Endothelial cell of umbilical vein (primary cell): ENCODE measurements around the gene YDJC. TPM values are rescaled to one million over a fixed set of nuclear protein-coding genes. Genes with fewer than 3 reads are reported as not detected.
"Not testable (repeated sequence)": the region's sequence is repeated elsewhere in the genome, so short reads cannot be mapped to it uniquely, and the experiment has no call there.

Experiments used
- BruUV-seq: library from RNA; stranded (reverse); fragments of 400-500 nt; replicated peaks from 2 replicates; lab custom pipeline; 2021; lab: Mats Ljungman, UMichigan
- CTCF ChIA-PET: fragments of 300-600, 350-600 bp; sonication (Branson Sonifier 250); formaldehyde crosslinking; loops from one replicate; lab custom pipeline; 2021; ENCODE audit warnings: antibody characterized with exemption, inconsistent platforms; lab: Charles Lee
- POLR2A ChIA-PET: fragments of 300-600, 350-600 bp; sonication (Branson Sonifier 250); formaldehyde crosslinking; loops from one replicate; lab custom pipeline; 2021; ENCODE audit warnings: antibody characterized with exemption, inconsistent platforms; lab: Charles Lee
- DNase-seq: peaks from one replicate; pipeline ENCODE4 v3.0.0-alpha.2; 2011; ENCODE audit warnings: low read depth, low spot score
- FAIRE-seq: peaks from 2 replicates; lab custom pipeline; 2011; peaks lifted over from hg19 to GRCh38; lab: Jason Lieb, UNC
- H2AFZ ChIP-seq: 2 replicates; pipeline ENCODE4 v1.6.0; 2012; ENCODE audit warnings: low read depth, low read length, control low read depth, inconsistent platforms
- H3K27ac ChIP-seq: 2 replicates; pipeline ENCODE4 v1.5.1; 2011; ENCODE audit warnings: low read depth, mild to moderate bottlenecking, control low read depth, low read length, moderate library complexity; ENCODE audit not compliant: insufficient read depth
- H3K27me3 ChIP-seq, 2 experiments: 2 replicates each; pipeline versions ENCODE4 v1.6.0 to v1.6.1; 2011; ENCODE audit warnings: low read length in 2 of 2, mixed read lengths in 1 of 2; ENCODE audit not compliant: control insufficient read depth in 2 of 2, insufficient read depth in 2 of 2
- H3K36me3 ChIP-seq, 2 experiments: 2 replicates in 1 of 2; 3 replicates in 1 of 2; pipeline ENCODE4 v1.5.1; 2011; ENCODE audit warnings: low read length in 2 of 2, mild to moderate bottlenecking in 1 of 2, moderate library complexity in 1 of 2; ENCODE audit not compliant: control insufficient read depth in 2 of 2, insufficient read depth in 2 of 2; ENCODE audit errors: extremely low read depth in 1 of 2
- H3K4me1 ChIP-seq: 3 replicates; pipeline ENCODE4 v1.5.1; 2011; ENCODE audit warnings: mild to moderate bottlenecking, low read length; ENCODE audit not compliant: control insufficient read depth, insufficient read depth; ENCODE audit errors: extremely low read depth
- H3K4me2 ChIP-seq: 2 replicates; pipeline ENCODE4 v1.6.1; 2011; ENCODE audit warnings: low read length, control low read depth, mixed read lengths; ENCODE audit not compliant: insufficient read depth
- H3K4me3 ChIP-seq, 3 experiments: fragments of 200-600 bp in 1 of 3; sonication (generic), shearing (Covaris generic) in 1 of 3; replicated peaks in 1 of 3; 2 replicates each; pipeline ENCODE4 v1.5.1; 2011 to 2016; ENCODE audit warnings: control low read depth in 3 of 3, low read length in 3 of 3, mild to moderate bottlenecking in 2 of 3, inconsistent platforms in 1 of 3, low read depth in 1 of 3, moderate library complexity in 1 of 3; ENCODE audit not compliant: insufficient read depth in 1 of 3
- H3K79me2 ChIP-seq: 2 replicates; pipeline ENCODE4 v1.6.0; 2012; ENCODE audit warnings: low read length, inconsistent platforms; ENCODE audit not compliant: control insufficient read depth, insufficient read depth
- H3K9ac ChIP-seq: replicated peaks from 2 replicates; pipeline ENCODE3; 2011; ENCODE audit warnings: low read length, control low read depth; ENCODE audit not compliant: insufficient read depth; ENCODE audit errors: extremely low read depth
- H3K9me1 ChIP-seq: replicated peaks from 3 replicates; pipeline ENCODE4 v1.6.0; 2011; ENCODE audit warnings: mild to moderate bottlenecking, low read length; ENCODE audit not compliant: control insufficient read depth, insufficient read depth; ENCODE audit errors: extremely low read depth
- H3K9me3 ChIP-seq: replicated peaks from 2 replicates; pipeline ENCODE4 v1.5.1; 2012; ENCODE audit warnings: low read length, inconsistent platforms; ENCODE audit not compliant: control insufficient read depth, insufficient read depth
- H4K20me1 ChIP-seq: replicated peaks from 2 replicates; pipeline ENCODE3; 2011; ENCODE audit warnings: mild to moderate bottlenecking, low read length; ENCODE audit not compliant: control insufficient read depth, insufficient read depth; ENCODE audit errors: extremely low read depth
- CTCF ChIP-seq, 2 donors: IDR thresholded peaks; 1 replicate in 1 of 2; 2 replicates in 1 of 2; pipeline ENCODE4 v1.5.1; 2011; ENCODE audit warnings: low read length in 2 of 2, mild to moderate bottlenecking in 2 of 2, moderate library complexity in 2 of 2, control low read depth in 1 of 2, inconsistent platforms in 1 of 2, low read depth in 1 of 2; ENCODE audit not compliant: insufficient read depth in 1 of 2; ENCODE audit errors: extremely low read depth in 1 of 2
- EZH2 ChIP-seq: IDR thresholded peaks from 2 replicates; pipeline ENCODE4 v1.6.1; 2012; ENCODE audit warnings: borderline replicate concordance, low read depth, mild to moderate bottlenecking, moderate library complexity, low read length, inconsistent platforms; ENCODE audit not compliant: severe bottlenecking
- FOS ChIP-seq: IDR thresholded peaks from 2 replicates; pipeline ENCODE4 v1.6.1; 2011; ENCODE audit warnings: mild to moderate bottlenecking, low read length, moderate library complexity, borderline replicate concordance; ENCODE audit not compliant: insufficient read depth
- GATA2 ChIP-seq: IDR thresholded peaks from 2 replicates; pipeline ENCODE4 v1.7.0; 2011; ENCODE audit warnings: low read depth, mild to moderate bottlenecking, moderate library complexity, mixed read lengths, low read length; ENCODE audit not compliant: insufficient read length, insufficient read depth
- JUN ChIP-seq: IDR thresholded peaks from 2 replicates; pipeline ENCODE4 v1.6.1; 2011; ENCODE audit warnings: borderline replicate concordance, low read depth; ENCODE audit not compliant: insufficient read length, insufficient read depth
- MAX ChIP-seq: IDR thresholded peaks from 2 replicates; pipeline ENCODE4 v1.6.1; 2011; ENCODE audit not compliant: insufficient read depth, insufficient read length
- MYC ChIP-seq: IDR thresholded peaks from one replicate; pipeline ENCODE4 v1.6.1; 2011; ENCODE audit warnings: mild to moderate bottlenecking, low read depth, low read length
- POLR2A ChIP-seq: IDR thresholded peaks from 2 replicates; pipeline ENCODE4 v1.6.1; 2012; ENCODE audit warnings: low read depth, mild to moderate bottlenecking, control low read depth, low read length
- POLR2AphosphoS5 ChIP-seq: IDR thresholded peaks from 2 replicates; pipeline ENCODE4 v1.6.1; 2012; ENCODE audit warnings: low read depth, mild to moderate bottlenecking, control low read depth, low read length, moderate library complexity; ENCODE audit not compliant: insufficient read depth
- dilution Hi-C: fragments of 300-500 bp; cut with MboI; formaldehyde crosslinking; loops from one replicate; pipeline ENCODE4 v1.15.0; 2019; ENCODE audit warnings: low sequenced_read_pairs; ENCODE audit not compliant: extremely low pct_ligation_motif_present
- intact Hi-C: fragments of 100-400 bp; cut with micrococcal nuclease; formaldehyde crosslinking; loops from one replicate; pipeline ENCODE4 v1.10.0; 2022
- polyA plus RNA-seq, 4 experiments: library from polyadenylated mRNA; depleted of rRNA in 3 of 4; stranded (reverse) in 3 of 4; unstranded in 1 of 4; fragments of >200 nt; gene quantifications; 2 replicates each; pipeline versions ENCODE4 v1.2.1 to v1.2.3, GENCODE V29; 2011 to 2012; ENCODE audit warnings: missing spikeins in 1 of 4
- total RNA-seq: library from RNA; stranded (reverse); gene quantifications from 2 replicates; pipeline ENCODE4 v1.2.3, GENCODE V29; 2021

YDJC gene
- total and polyA plus RNA-seq, 2 donors (not counting 3 experiments of a cell fraction or from before 2014, with no cell fraction given): 27.2 to 29.9 TPM

DNA sequence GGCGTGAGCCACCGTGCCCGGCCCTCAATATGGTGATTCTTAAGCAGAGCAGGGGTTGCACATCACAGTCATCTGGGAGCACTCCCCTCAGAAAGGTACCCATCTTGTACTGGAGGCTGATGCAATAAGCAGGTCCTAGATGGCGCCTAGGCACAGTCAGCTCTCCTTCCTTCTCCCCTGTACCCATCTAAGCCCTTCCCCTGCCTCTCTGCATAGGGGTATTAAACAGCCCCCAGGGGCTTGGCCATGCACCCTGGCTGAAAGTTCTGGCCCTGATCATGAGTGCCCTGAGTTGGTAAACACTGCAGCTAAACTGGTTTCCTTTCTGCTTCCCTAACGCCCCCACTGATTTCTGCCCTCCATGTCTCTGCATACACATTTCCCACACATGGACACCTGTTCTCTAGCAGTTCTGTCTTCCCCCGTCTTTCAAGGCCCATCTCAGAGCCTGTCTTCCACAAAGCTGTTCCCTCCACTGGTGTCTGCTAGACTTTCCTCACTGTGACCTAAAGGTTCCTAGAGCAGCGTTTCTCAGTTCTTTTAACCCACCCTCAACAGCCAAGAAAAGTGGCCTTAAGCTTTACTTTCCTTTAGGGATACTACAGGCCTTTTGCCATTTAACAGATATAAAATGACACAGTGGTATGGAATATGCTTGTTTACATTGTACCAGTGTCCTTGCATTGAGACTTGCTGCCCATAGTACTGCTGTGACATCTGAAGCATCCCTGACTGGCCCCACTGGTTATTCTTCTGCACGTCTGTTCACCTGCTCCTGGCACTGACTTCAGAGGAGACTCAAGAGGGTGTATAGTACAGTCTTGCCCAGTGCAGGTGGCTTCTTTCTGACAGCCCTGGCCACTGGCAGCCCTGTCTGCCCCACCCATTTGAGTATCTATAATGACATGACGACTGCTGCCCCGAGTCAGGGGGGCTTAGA is 46.8 kb downstream of the YDJC start:
- DNase-seq (no peak), FAIRE-seq (no peak)
- Histone ChIP-seq H3K4me1 (peaks cover 2% of the 10 kb centered on the region), H3K4me3 (no peak overlapping the region), H3K9ac (no peak overlapping the region), H3K9me1 (no peaks in the 10 kb centered on the region), H3K9me3 (no peaks in the 10 kb centered on the region), H3K36me3 (peaks cover 3 to 7% of the 10 kb centered on the region in 2 experiments), H4K20me1 (peaks cover 23% of the 10 kb centered on the region), H3K27ac (no peak overlapping the region), H3K27me3 (no peaks in the 10 kb centered on the region), H3K4me2 (no peak overlapping the region), H3K79me2 (peaks cover 99% of the 10 kb centered on the region), H2AFZ (no peak overlapping the region)
- intact Hi-C loops: no loop called here
- ChIA-PET CTCF (no interaction called here), POLR2A (interaction anchor here (0.6 kb wide), 1 partner anchor 8 kb away, joined by 3 read pairs; no protein-coding TSS in a partner anchor)
- dilution Hi-C loops: no loop called here
- TF ChIP-seq FOS (no peak), POLR2A (no peak), POLR2AphosphoS5 (no peak), EZH2 (no peak), JUN (no peak), MAX (no peak), CTCF (IDR thresholded peaks at IDR 0.05; ENCODE audit: extremely low read depth in 1 of 2, insufficient read depth in 1 of 2, low read depth in 1 of 2, low read length in 2 of 2) (no peak), MYC (no peak), GATA2 (no peak)
- no TSS peak for BruUV-seq

GRCh38 chr22:21581009-21581713 is 48.7 kb downstream of the YDJC start:
- H3K9me1 ChIP-seq, H3K9ac ChIP-seq, H3K4me1 ChIP-seq, CTCF ChIA-PET, dilution Hi-C loops, H3K4me3 ChIP-seq, H3K9me3 ChIP-seq, H3K4me2 ChIP-seq, H3K36me3 ChIP-seq, BruUV-seq, DNase-seq, intact Hi-C loops, POLR2A ChIA-PET, H3K27me3 ChIP-seq, H2AFZ ChIP-seq, FAIRE-seq, H3K27ac ChIP-seq: not testable (repeated sequence)
- peaks cover 26% of the 10 kb centered on the region for H4K20me1 ChIP-seq
- peaks cover 98% of the 10 kb centered on the region for H3K79me2 ChIP-seq
